Neuronal stem cell (in vitro differentiated cells): Measurements from ENCODE around the gene GINS2.
A peak's percentile ranks its signal among the peaks of the same experiment; 100 is the strongest.

ENCODE experiments used
- DNase-seq: peaks from one replicate; pipeline ENCODE4 v3.0.0-alpha.2; 2013; ENCODE audit warnings: low spot score
- H2AFZ ChIP-seq: one replicate; pipeline ENCODE4 v1.6.1; 2013; ENCODE audit warnings: mild to moderate bottlenecking, low read length, inconsistent platforms
- H2AK5ac ChIP-seq: 2 replicates; pipeline ENCODE4 v1.6.1; 2013; ENCODE audit warnings: low read depth, mild to moderate bottlenecking, inconsistent platforms, low read length, moderate library complexity, mixed read lengths
- H2BK120ac ChIP-seq: 2 replicates; pipeline ENCODE4 v1.6.1; 2013; ENCODE audit warnings: low read depth, mild to moderate bottlenecking, inconsistent platforms, low read length, moderate library complexity, mixed read lengths
- H2BK12ac ChIP-seq: one replicate; pipeline ENCODE4 v1.6.1; 2013; ENCODE audit warnings: low read length, inconsistent platforms
- H2BK15ac ChIP-seq: 2 replicates; pipeline ENCODE4 v1.6.1; 2013; ENCODE audit warnings: mild to moderate bottlenecking, low read length, inconsistent platforms, mixed read lengths
- H2BK5ac ChIP-seq: one replicate; pipeline ENCODE4 v1.6.1; 2013; ENCODE audit warnings: inconsistent platforms, mild to moderate bottlenecking, low read length, moderate library complexity
- H3K14ac ChIP-seq: one replicate; pipeline ENCODE4 v1.6.1; 2013; ENCODE audit warnings: low read length, inconsistent platforms
- H3K18ac ChIP-seq: 2 replicates; pipeline ENCODE4 v1.6.1; 2013; ENCODE audit warnings: low read length, inconsistent platforms
- H3K23ac ChIP-seq: 2 replicates; pipeline ENCODE4 v1.6.1; 2013; ENCODE audit warnings: low read depth, mild to moderate bottlenecking, mixed read lengths, low read length, inconsistent platforms; ENCODE audit not compliant: poor library complexity
- H3K27ac ChIP-seq: replicated peaks from 3 replicates; pipeline ENCODE4 v1.5.1; 2013; ENCODE audit warnings: low read length, inconsistent platforms
- H3K27me3 ChIP-seq, 3 experiments: 2 replicates each; pipeline ENCODE4 v1.6.1; 2013; ENCODE audit warnings: low read length in 3 of 3, mild to moderate bottlenecking in 2 of 3, inconsistent platforms in 1 of 3, low read depth in 1 of 3, mixed read lengths in 1 of 3, moderate library complexity in 1 of 3; ENCODE audit not compliant: control insufficient read depth in 3 of 3, insufficient read depth in 3 of 3
- H3K36me3 ChIP-seq, 2 donors: replicated peaks in 1 of 2; 2 replicates each; pipeline ENCODE4 v1.6.1; 2013; ENCODE audit warnings: low read length in 2 of 2; ENCODE audit not compliant: control insufficient read depth in 2 of 2, insufficient read depth in 2 of 2
- H3K4ac ChIP-seq: 2 replicates; pipeline ENCODE4 v1.6.1; 2013; ENCODE audit warnings: inconsistent platforms, mild to moderate bottlenecking, low read length, moderate library complexity
- H3K4me1 ChIP-seq, 2 donors: 1 replicate in 1 of 2; 2 replicates in 1 of 2; pipeline ENCODE4 v1.6.1; 2013; ENCODE audit warnings: low read length in 2 of 2, low read depth in 1 of 2; ENCODE audit not compliant: control insufficient read depth in 2 of 2, insufficient read depth in 1 of 2
- H3K4me2 ChIP-seq: one replicate; pipeline ENCODE4 v1.6.1; 2013; ENCODE audit warnings: mild to moderate bottlenecking, low read length, inconsistent platforms; ENCODE audit not compliant: insufficient read depth, poor library complexity, severe bottlenecking
- H3K4me3 ChIP-seq, 2 donors: 2 replicates each; pipeline ENCODE4 v1.5.1; 2013; ENCODE audit warnings: low read length in 2 of 2, mild to moderate bottlenecking in 2 of 2, inconsistent platforms in 1 of 2, moderate library complexity in 1 of 2
- H3K79me1 ChIP-seq: one replicate; pipeline ENCODE4 v1.6.1; 2013; ENCODE audit warnings: low read depth, mild to moderate bottlenecking, inconsistent platforms, low read length, moderate library complexity
- H3K9ac ChIP-seq: one replicate; pipeline ENCODE4 v1.6.1; 2013; ENCODE audit warnings: mild to moderate bottlenecking, low read depth, low read length, inconsistent platforms; ENCODE audit not compliant: poor library complexity
- H3K9me3 ChIP-seq, 2 donors: replicated peaks in 1 of 2; 2 replicates each; pipeline versions ENCODE3 to v1.6.1; 2013; ENCODE audit warnings: low read length in 2 of 2, mild to moderate bottlenecking in 2 of 2, inconsistent platforms in 1 of 2, low read depth in 1 of 2, mixed read lengths in 1 of 2, moderate library complexity in 1 of 2; ENCODE audit not compliant: control insufficient read depth in 2 of 2, insufficient read depth in 1 of 2
- H4K8ac ChIP-seq: one replicate; pipeline ENCODE4 v1.6.1; 2013; ENCODE audit warnings: low read depth, mild to moderate bottlenecking, inconsistent platforms, low read length, moderate library complexity
- H4K91ac ChIP-seq: one replicate; pipeline ENCODE4 v1.6.1; 2013; ENCODE audit warnings: low read length, low read depth, mild to moderate bottlenecking, inconsistent platforms; ENCODE audit not compliant: poor library complexity
- WGBS, 2 donors: extraction: QIAGEN DNeasy Blood & Tissue Kit; methylation state at CpG; one replicate each; pipeline ENCODE4 v1.1.7; 2013; ENCODE audit warnings: missing lambda C conversion rate in 2 of 2, mixed read lengths in 1 of 2; ENCODE audit not compliant: insufficient read length in 2 of 2, insufficient replicate concordance in 1 of 2; ENCODE audit errors: extremely low coverage in 2 of 2; 5-methylcytosine and 5-hydroxymethylcytosine counted together

The GINS2 gene

DNA sequence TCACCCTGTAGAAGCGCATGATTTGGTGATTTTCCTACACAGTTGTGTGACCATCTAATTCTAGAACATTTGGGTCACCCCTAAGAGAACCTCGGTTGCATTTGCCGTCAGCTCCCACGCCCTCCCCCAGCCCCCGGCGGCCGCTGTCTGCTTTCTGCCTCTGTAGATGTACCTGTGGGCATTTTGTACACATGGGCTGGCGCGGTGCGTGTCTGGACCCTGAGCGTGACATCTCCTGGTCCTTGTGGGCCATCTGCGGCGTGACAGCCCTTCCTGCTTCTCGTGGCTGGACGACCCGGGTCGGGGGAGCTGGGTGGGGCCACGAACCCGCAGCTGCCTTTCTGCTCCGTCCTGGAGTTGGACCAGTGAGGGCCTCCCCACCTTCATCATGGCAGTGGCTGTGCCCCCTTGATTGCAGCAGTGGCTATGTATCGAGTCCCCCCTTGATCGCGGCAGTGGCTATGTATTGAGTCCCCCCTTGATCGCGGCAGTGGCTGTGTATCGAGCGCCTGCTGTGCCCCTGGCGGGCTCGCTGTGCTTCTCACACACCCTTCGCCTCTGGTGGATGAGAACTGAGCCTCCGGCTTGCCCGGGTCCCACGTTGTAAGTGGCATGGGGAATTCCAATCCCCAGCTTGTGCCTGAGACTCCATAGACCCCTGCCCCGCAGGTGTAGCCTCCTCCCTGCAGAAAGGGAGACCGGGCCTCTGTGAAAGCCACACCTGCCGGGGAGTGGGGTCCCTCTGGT lies 51.5 kb downstream of the GINS2 start:
- H3K9ac ChIP-seq = peak overlapping the region; percentile 70
- H2AFZ ChIP-seq = no peak overlapping the region
- peak overlapping the region; percentile 94 for H2AK5ac ChIP-seq
- peak overlapping the region; percentile 66 for H2BK5ac ChIP-seq
- peaks cover 19 to 22% of the 10 kb centered on the region in 2 donors for H3K4me1 ChIP-seq
- H3K9me3 ChIP-seq = no peaks in the 10 kb centered on the region
- peak overlapping the region; percentile 89 for H3K23ac ChIP-seq
- H4K8ac ChIP-seq = peak overlapping the region; percentile 43
- peaks cover 0 to 60% of the 10 kb centered on the region in 2 donors for H3K36me3 ChIP-seq
- H3K14ac ChIP-seq = peak overlapping the region; percentile 56
- peak overlapping the region; percentile 90 for H2BK12ac ChIP-seq
- no peak overlapping the region for H4K91ac ChIP-seq
- H3K4ac ChIP-seq = no peak overlapping the region
- H3K4me2 ChIP-seq = no peak overlapping the region
- H3K18ac ChIP-seq = peak overlapping the region; percentile 80
- H3K79me1 ChIP-seq = peaks cover 18% of the 10 kb centered on the region
- H2BK15ac ChIP-seq = peak overlapping the region; percentile 30
- DNase-seq = no peak
- no CpG with 5 or more reads among the region's 36 CpGs for WGBS, 2 donors
- H2BK120ac ChIP-seq = no peak overlapping the region
- no peaks in the 10 kb centered on the region for H3K27me3 ChIP-seq
- H3K27ac ChIP-seq = no peak overlapping the region
- H3K4me3 ChIP-seq = no peak overlapping the region

DNA sequence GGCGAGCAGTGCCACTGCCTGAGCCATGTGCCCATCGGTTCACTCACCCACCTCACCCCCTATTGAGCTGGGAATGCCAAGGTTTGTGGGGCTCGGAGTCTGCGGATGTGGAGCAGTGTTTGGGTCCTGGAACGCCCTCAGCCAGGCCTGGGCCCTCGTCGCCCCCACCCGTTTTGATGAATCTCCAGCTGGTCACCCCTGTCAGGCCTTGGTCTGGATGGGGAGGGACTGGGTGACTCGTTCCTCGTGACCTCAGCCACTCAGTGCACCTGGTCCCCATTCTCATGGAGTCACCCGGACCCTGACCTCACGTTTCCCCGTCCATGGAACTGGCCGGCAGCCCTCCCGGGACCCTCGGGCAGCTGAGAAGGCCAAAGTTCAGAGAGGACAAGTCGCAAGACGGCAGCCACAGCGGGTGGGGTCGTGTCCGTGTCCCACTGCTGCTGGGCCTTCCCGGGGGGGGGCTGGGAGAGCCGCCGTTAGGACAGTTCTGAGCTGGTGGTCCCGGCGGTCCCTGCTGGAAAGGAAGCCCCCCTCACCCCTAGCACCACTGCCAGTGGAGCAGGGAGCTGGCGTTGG lies 52.4 kb downstream of the GINS2 start:
- no peak overlapping the region for H4K8ac ChIP-seq
- no peak overlapping the region for H3K9ac ChIP-seq
- H3K4me2 ChIP-seq = no peak overlapping the region
- peaks cover 0 to 55% of the 10 kb centered on the region in 2 donors for H3K36me3 ChIP-seq
- no peak for DNase-seq
- no peak overlapping the region for H4K91ac ChIP-seq
- no peak overlapping the region for H2BK12ac ChIP-seq
- WGBS, 2 donors = no CpG with 5 or more reads among the region's 27 CpGs
- peak overlapping the region; percentile 90 for H2AK5ac ChIP-seq
- no peak overlapping the region for H3K4me3 ChIP-seq
- peaks cover 19 to 22% of the 10 kb centered on the region in 2 donors for H3K4me1 ChIP-seq
- H3K27ac ChIP-seq = no peak overlapping the region
- H2BK120ac ChIP-seq = peak overlapping the region; percentile 47
- H3K27me3 ChIP-seq = no peaks in the 10 kb centered on the region
- peak overlapping the region; percentile 43 for H3K23ac ChIP-seq
- peaks cover 18% of the 10 kb centered on the region for H3K79me1 ChIP-seq
- peak overlapping the region; percentile 87 for H3K18ac ChIP-seq
- H3K14ac ChIP-seq = peak overlapping the region; percentile 89
- H2BK5ac ChIP-seq = no peak overlapping the region
- peak overlapping the region; percentile 11 for H3K4ac ChIP-seq
- H2BK15ac ChIP-seq = peak overlapping the region; percentile 17
- H2AFZ ChIP-seq = no peak overlapping the region
- H3K9me3 ChIP-seq = no peaks in the 10 kb centered on the region

DNA sequence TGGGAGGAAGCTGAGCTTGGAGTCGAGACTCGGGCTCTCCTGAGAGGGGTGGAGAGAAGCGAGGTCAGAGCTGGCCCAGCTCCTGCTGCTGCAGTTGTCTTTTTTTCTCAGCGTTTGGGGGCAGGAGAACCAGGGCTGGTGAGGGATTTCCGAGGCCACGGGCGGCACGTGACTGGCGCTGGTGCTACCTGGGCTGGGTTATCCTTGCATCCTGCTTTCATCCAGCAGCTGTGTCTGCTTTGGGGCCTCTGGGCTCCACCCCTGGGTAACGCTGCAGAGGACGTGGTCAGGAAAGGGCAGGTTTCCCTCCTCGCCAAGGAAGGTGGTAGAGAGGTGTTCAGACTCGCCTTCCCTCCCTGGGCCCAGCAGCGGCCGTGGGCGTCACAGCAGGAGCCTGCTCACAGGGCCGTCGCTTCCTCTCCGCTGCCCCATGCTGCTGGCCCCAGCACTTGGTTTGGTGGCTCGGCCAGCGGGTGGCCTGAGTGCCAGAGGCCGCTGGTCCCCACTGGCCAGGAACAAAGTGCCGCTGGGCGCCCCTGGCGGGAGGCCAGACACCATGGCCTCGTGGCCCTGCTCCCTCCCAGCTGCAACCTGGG lies 53.1 kb downstream of the GINS2 start:
- DNase-seq = no peak
- Histone ChIP-seq H3K9me3 (no peaks in the 10 kb centered on the region), H3K27ac (no peak overlapping the region), H3K4me3 (no peak overlapping the region), H3K4me1 (peaks cover 19 to 22% of the 10 kb centered on the region in 2 donors), H3K27me3 (no peaks in the 10 kb centered on the region), H2BK12ac (peak overlapping the region; percentile 41), H2AK5ac (peak overlapping the region; percentile 90), H3K18ac (peak overlapping the region; percentile 87), H4K8ac (no peak overlapping the region), H3K36me3 (peaks cover 0 to 49% of the 10 kb centered on the region in 2 donors), H3K9ac (peak overlapping the region; percentile 81), H3K4me2 (no peak overlapping the region), H4K91ac (peak overlapping the region; percentile 53), H2BK120ac (peak overlapping the region; percentile 17), H3K4ac (peak overlapping the region; percentile 66), H3K79me1 (peaks cover 18% of the 10 kb centered on the region), H2BK15ac (peak overlapping the region; percentile 62), H3K23ac (peak overlapping the region; percentile 34), H3K14ac (peak overlapping the region; percentile 71), H2BK5ac (peak overlapping the region; percentile 13), H2AFZ (no peak overlapping the region)
- WGBS, 2 donors = no CpG with 5 or more reads among the region's 26 CpGs
